ENCODE measurements around the gene ABCD4. TPM values are rescaled to one million over a fixed set of nuclear protein-coding genes. Genes with fewer than 3 reads are reported as not detected.

The ABCD4 gene
- total and polyA plus RNA-seq, 10 donors, result 37.2 to 99.4 (median 68.8) TPM

- Histone ChIP-seq H3K27ac (no peak overlapping the region), H3K9me3 (no peaks in the 10 kb centered on the region), H3K4me1 (no peaks in the 10 kb centered on the region), H3K4me3 (no peak overlapping the region), H3K36me3 (no peaks in the 10 kb centered on the region), H3K27me3 (replicated peaks in 1 of 7) (no peaks in the 10 kb centered on the region)
- WGBS, 5 donors, result 73 to 89% (median 83%) methylated on average over 5 of the region's 5 CpGs
- TF ChIP-seq POLR2AphosphoS5 (IDR thresholded peaks at IDR 0.05) (no peak), POLR2A (IDR thresholded peaks at IDR 0.05) (no peak), CTCF (IDR thresholded peaks at IDR 0.05 in 8 of 11, conservative IDR thresholded peaks at IDR 0.05 in 3 of 11) (no peak)
- intact Hi-C loops (cut with DNase I; ENCODE audit: low total_unique reads), result no loop called here
- no peak for DNase-seq
Measured at GRCh38 chr14:74313601-74314000, 10.9 kb upstream of the ABCD4 start.

GRCh38 chr14:74312161-74312560 lies 9.4 kb upstream of the ABCD4 start:
- DNase-seq, result no peak
- Histone ChIP-seq H3K27me3 (replicated peaks in 1 of 7) (no peaks in the 10 kb centered on the region), H3K4me3 (no peak overlapping the region), H3K9me3 (no peaks in the 10 kb centered on the region), H3K4me1 (no peaks in the 10 kb centered on the region), H3K36me3 (no peaks in the 10 kb centered on the region), H3K27ac (no peak overlapping the region)
- 73 to 88% (median 79%) methylated on average over 2 of the region's 2 CpGs for WGBS, 5 donors
- TF ChIP-seq CTCF (IDR thresholded peaks at IDR 0.05 in 8 of 11, conservative IDR thresholded peaks at IDR 0.05 in 3 of 11) (no peak), POLR2AphosphoS5 (IDR thresholded peaks at IDR 0.05) (no peak), POLR2A (IDR thresholded peaks at IDR 0.05) (no peak)
- intact Hi-C loops (cut with DNase I; ENCODE audit: low total_unique reads), result no loop called here

GRCh38 chr14:74309125-74310022 lies 6.6 kb upstream of the ABCD4 start:
- TF ChIP-seq CTCF (IDR thresholded peaks at IDR 0.05 in 8 of 11, conservative IDR thresholded peaks at IDR 0.05 in 3 of 11) (no peak), POLR2A (IDR thresholded peaks at IDR 0.05) (no peak), POLR2AphosphoS5 (IDR thresholded peaks at IDR 0.05) (no peak)
- 76 to 81% (median 79%) methylated on average over 8 of the region's 8 CpGs for WGBS, 5 donors
- H3K9me3 ChIP-seq, result no peaks in the 10 kb centered on the region

GRCh38 chr14:74308695-74309094 lies 6.0 kb upstream of the ABCD4 start:
- 69 to 84% (median 79%) methylated on average over 5 of the region's 5 CpGs for WGBS, 5 donors
- TF ChIP-seq POLR2AphosphoS5 (IDR thresholded peaks at IDR 0.05) (no peak), CTCF (IDR thresholded peaks at IDR 0.05 in 8 of 11, conservative IDR thresholded peaks at IDR 0.05 in 3 of 11) (no peak), POLR2A (IDR thresholded peaks at IDR 0.05) (no peak)
- no peak overlapping the region for H3K27ac ChIP-seq
- no peaks in the 10 kb centered on the region for H3K27me3 ChIP-seq (replicated peaks in 1 of 7)
- intact Hi-C loops (cut with DNase I; ENCODE audit: low total_unique reads), result no loop called here
- H3K4me1 ChIP-seq, result peaks cover 0 to 5% (median under 1%) of the 10 kb centered on the region in 6 donors
- no peaks in the 10 kb centered on the region for H3K9me3 ChIP-seq
- no peak overlapping the region for H3K4me3 ChIP-seq
- DNase-seq, result no peak
- H3K36me3 ChIP-seq, result no peaks in the 10 kb centered on the region

More at GRCh38 chr14:74309125-74310022, 6.6 kb upstream of the ABCD4 start:
- no peak overlapping the region for H3K27ac ChIP-seq
- no peaks in the 10 kb centered on the region for H3K4me1 ChIP-seq
- no peak for DNase-seq
- H3K36me3 ChIP-seq, result no peaks in the 10 kb centered on the region
- no peaks in the 10 kb centered on the region for H3K27me3 ChIP-seq (replicated peaks in 1 of 7)
- intact Hi-C loops (cut with DNase I; ENCODE audit: low total_unique reads), result no loop called here
- no peak overlapping the region for H3K4me3 ChIP-seq
